ENCODE data around the gene RAB6B. TPM values are rescaled to one million over a fixed set of nuclear protein-coding genes. Genes with fewer than 3 reads are reported as not detected.
"Not testable (repeated sequence)": the region's sequence is repeated elsewhere in the genome, so short reads cannot be mapped to it uniquely, and the experiment has no call there.

Gene RAB6B
- total RNA-seq, 1 donor from 2014 or later = 0.65 TPM

- no peak for DNase-seq (ENCODE audit: low spot score)
- intact Hi-C loops (cut with micrococcal nuclease) = no loop called here
- no peaks in the 10 kb centered on the region for H3K9me3 Mint-ChIP-seq
- H3K27ac Mint-ChIP-seq = no peak overlapping the region
- no peaks in the 10 kb centered on the region for H3K36me3 Mint-ChIP-seq (ENCODE audit: low read depth)
- peaks cover 25% of the 10 kb centered on the region for H3K27me3 Mint-ChIP-seq (ENCODE audit: insufficient read depth)
- H3K4me3 Mint-ChIP-seq = no peak overlapping the region
- peaks cover 1% of the 10 kb centered on the region for H3K4me1 Mint-ChIP-seq (ENCODE audit: low read depth)
Measured at GRCh38 chr3:133799794-133800585, 95.7 kb downstream of the RAB6B start.

- DNase-seq (ENCODE audit: low spot score) = no peak
- H3K4me3 Mint-ChIP-seq = no peak overlapping the region
- peaks cover 2% of the 10 kb centered on the region for H3K36me3 Mint-ChIP-seq (ENCODE audit: low read depth)
- no peaks in the 10 kb centered on the region for H3K4me1 Mint-ChIP-seq (ENCODE audit: low read depth)
- H3K27me3 Mint-ChIP-seq (ENCODE audit: insufficient read depth) = peaks cover 21% of the 10 kb centered on the region
- H3K9me3 Mint-ChIP-seq = peaks cover 7% of the 10 kb centered on the region
- intact Hi-C loops (cut with micrococcal nuclease) = no loop called here
- H3K27ac Mint-ChIP-seq = no peak overlapping the region
Measured at GRCh38 chr3:133797396-133798105, 98.1 kb downstream of the RAB6B start.

- no peak for DNase-seq (ENCODE audit: low spot score)
- Mint-ChIP-seq H3K27me3 (ENCODE audit: insufficient read depth) (no peaks in the 10 kb centered on the region), H3K4me1 (ENCODE audit: low read depth) (no peaks in the 10 kb centered on the region), H3K4me3 (no peak overlapping the region), H3K27ac (no peak overlapping the region), H3K9me3 (peaks cover 25% of the 10 kb centered on the region), H3K36me3 (ENCODE audit: low read depth) (peaks cover 2% of the 10 kb centered on the region)
- intact Hi-C loops (cut with micrococcal nuclease) = no loop called here
Measured at GRCh38 chr3:133792171-133792763, 103.4 kb downstream of the RAB6B start.

- DNase-seq (ENCODE audit: low spot score) = no peak
- Mint-ChIP-seq H3K36me3 (ENCODE audit: low read depth) (peaks cover 2% of the 10 kb centered on the region), H3K27me3 (ENCODE audit: insufficient read depth) (peaks cover 6% of the 10 kb centered on the region), H3K27ac (no peak overlapping the region), H3K4me3 (no peak overlapping the region), H3K4me1 (ENCODE audit: low read depth) (no peaks in the 10 kb centered on the region), H3K9me3 (peaks cover 23% of the 10 kb centered on the region)
- intact Hi-C loops (cut with micrococcal nuclease) = no loop called here
Measured at GRCh38 chr3:133788024-133788423, 107.7 kb downstream of the RAB6B start.

GRCh38 chr3:133783762-133784161, 111.9 kb downstream of the RAB6B start:
- intact Hi-C loops (cut with micrococcal nuclease) = no loop called here
- Mint-ChIP-seq H3K27ac (no peak overlapping the region), H3K4me1 (ENCODE audit: low read depth) (no peaks in the 10 kb centered on the region), H3K36me3 (ENCODE audit: low read depth) (no peaks in the 10 kb centered on the region), H3K27me3 (ENCODE audit: insufficient read depth) (peaks cover 11% of the 10 kb centered on the region), H3K4me3 (no peak overlapping the region), H3K9me3 (no peaks in the 10 kb centered on the region)
- DNase-seq (ENCODE audit: low spot score) = no peak

GRCh38 chr3:133782454-133782853, 113.2 kb downstream of the RAB6B start:
- intact Hi-C loops (cut with micrococcal nuclease) = no loop called here
- no peak for DNase-seq (ENCODE audit: low spot score)
- H3K27ac Mint-ChIP-seq = no peak overlapping the region
- no peak overlapping the region for H3K4me3 Mint-ChIP-seq
- H3K27me3 Mint-ChIP-seq (ENCODE audit: insufficient read depth) = peaks cover 11% of the 10 kb centered on the region
- H3K4me1 Mint-ChIP-seq (ENCODE audit: low read depth) = no peaks in the 10 kb centered on the region
- no peaks in the 10 kb centered on the region for H3K9me3 Mint-ChIP-seq
- H3K36me3 Mint-ChIP-seq (ENCODE audit: low read depth) = no peaks in the 10 kb centered on the region

GRCh38 chr3:133781570-133781969, 114.1 kb downstream of the RAB6B start:
- no peaks in the 10 kb centered on the region for H3K9me3 Mint-ChIP-seq

GRCh38 chr3:133780756-133781155, 114.9 kb downstream of the RAB6B start:
- not testable (repeated sequence) for H3K36me3 Mint-ChIP-seq (ENCODE audit: low read depth)

More at GRCh38 chr3:133781570-133781969, 114.1 kb downstream of the RAB6B start:
- no peak overlapping the region for H3K27ac Mint-ChIP-seq
- H3K27me3 Mint-ChIP-seq (ENCODE audit: insufficient read depth) = peaks cover 11% of the 10 kb centered on the region
- intact Hi-C loops (cut with micrococcal nuclease) = no loop called here
- no peaks in the 10 kb centered on the region for H3K36me3 Mint-ChIP-seq (ENCODE audit: low read depth)
- no peaks in the 10 kb centered on the region for H3K4me1 Mint-ChIP-seq (ENCODE audit: low read depth)
- no peak for DNase-seq (ENCODE audit: low spot score)
- no peak overlapping the region for H3K4me3 Mint-ChIP-seq

GRCh38 chr3:133779626-133780203, 116.0 kb downstream of the RAB6B start:
- no peak overlapping the region for H3K4me3 Mint-ChIP-seq
- H3K9me3 Mint-ChIP-seq = no peaks in the 10 kb centered on the region
- H3K36me3 Mint-ChIP-seq (ENCODE audit: low read depth) = no peaks in the 10 kb centered on the region
- no peaks in the 10 kb centered on the region for H3K4me1 Mint-ChIP-seq (ENCODE audit: low read depth)
- H3K27ac Mint-ChIP-seq = no peak overlapping the region
- intact Hi-C loops (cut with micrococcal nuclease) = no loop called here
- DNase-seq (ENCODE audit: low spot score) = no peak
- H3K27me3 Mint-ChIP-seq (ENCODE audit: insufficient read depth) = peaks cover 6% of the 10 kb centered on the region

More at GRCh38 chr3:133780756-133781155, 114.9 kb downstream of the RAB6B start:
- H3K4me1 Mint-ChIP-seq (ENCODE audit: low read depth); DNase-seq (ENCODE audit: low spot score); H3K27ac Mint-ChIP-seq; intact Hi-C loops (cut with micrococcal nuclease); H3K27me3 Mint-ChIP-seq (ENCODE audit: insufficient read depth); H3K9me3 Mint-ChIP-seq; H3K4me3 Mint-ChIP-seq: not testable (repeated sequence)

- no peak for DNase-seq (ENCODE audit: low spot score)
- no peaks in the 10 kb centered on the region for H3K36me3 Mint-ChIP-seq (ENCODE audit: low read depth)
- no peaks in the 10 kb centered on the region for H3K4me1 Mint-ChIP-seq (ENCODE audit: low read depth)
- intact Hi-C loops (cut with micrococcal nuclease) = no loop called here
- H3K4me3 Mint-ChIP-seq = no peak overlapping the region
- H3K27ac Mint-ChIP-seq = no peak overlapping the region
- H3K9me3 Mint-ChIP-seq = no peaks in the 10 kb centered on the region
- H3K27me3 Mint-ChIP-seq (ENCODE audit: insufficient read depth) = peaks cover 5% of the 10 kb centered on the region
Measured at GRCh38 chr3:133777807-133778568, 117.7 kb downstream of the RAB6B start.

- Mint-ChIP-seq H3K36me3 (ENCODE audit: low read depth) (no peaks in the 10 kb centered on the region), H3K4me1 (ENCODE audit: low read depth) (no peaks in the 10 kb centered on the region), H3K27ac (no peak overlapping the region), H3K4me3 (no peak overlapping the region), H3K9me3 (no peaks in the 10 kb centered on the region), H3K27me3 (ENCODE audit: insufficient read depth) (peaks cover 2% of the 10 kb centered on the region)
- intact Hi-C loops (cut with micrococcal nuclease) = no loop called here
- no peak for DNase-seq (ENCODE audit: low spot score)
Measured at GRCh38 chr3:133776794-133777438, 118.8 kb downstream of the RAB6B start.

GRCh38 chr3:133775835-133776234, 119.8 kb downstream of the RAB6B start:
- no peak overlapping the region for H3K4me3 Mint-ChIP-seq
- no peak for DNase-seq (ENCODE audit: low spot score)
- H3K27ac Mint-ChIP-seq = no peak overlapping the region
- no peaks in the 10 kb centered on the region for H3K36me3 Mint-ChIP-seq (ENCODE audit: low read depth)
- H3K9me3 Mint-ChIP-seq = no peaks in the 10 kb centered on the region
- H3K27me3 Mint-ChIP-seq (ENCODE audit: insufficient read depth) = no peaks in the 10 kb centered on the region
- intact Hi-C loops (cut with micrococcal nuclease) = no loop called here
- H3K4me1 Mint-ChIP-seq (ENCODE audit: low read depth) = no peaks in the 10 kb centered on the region
